Measurements from ENCODE around the gene GAS7. TPM values are rescaled to one million over a fixed set of nuclear protein-coding genes. Genes with fewer than 3 reads are reported as not detected.
"Not testable (repeated sequence)": the region's sequence is repeated elsewhere in the genome, so short reads cannot be mapped to it uniquely, and the experiment has no call there.

GAS7 gene
- polyA plus RNA-seq, 3 donors from 2014 or later, result 8.1 to 31.2 (median 13.7) TPM

- Mint-ChIP-seq H3K27ac (peak overlapping the region in 2 of 6 donors; percentile 2 to 60), H3K4me1 (peaks cover 27 to 62% of the 10 kb centered on the region in 2 donors), H3K9me3 (no peaks in the 10 kb centered on the region), H3K4me3 (no peak overlapping the region), H3K27me3 (ENCODE audit: low read depth in 3 of 3) (peaks cover 0 to 2% (median 0%) of the 10 kb centered on the region in 3 donors), H3K36me3 (peaks cover 0 to 4% (median 0%) of the 10 kb centered on the region in 3 donors)
- no peak for DNase-seq
Measured at GRCh38 chr17:10010752-10011151, 187.7 kb downstream of the GAS7 start.

- no peaks in the 10 kb centered on the region for H3K27me3 Mint-ChIP-seq (ENCODE audit: low read depth in 3 of 3)
- H3K36me3 Mint-ChIP-seq, result peaks cover 0 to 4% (median 0%) of the 10 kb centered on the region in 3 donors
- no peak for DNase-seq
- H3K9me3 Mint-ChIP-seq, result no peaks in the 10 kb centered on the region
- peak overlapping the region in 2 of 6 donors; percentile 14 to 45 for H3K27ac Mint-ChIP-seq
- no peak overlapping the region for H3K4me3 Mint-ChIP-seq
- peaks cover 15 to 55% of the 10 kb centered on the region in 2 donors for H3K4me1 Mint-ChIP-seq
Measured at GRCh38 chr17:10003705-10004104, 194.7 kb downstream of the GAS7 start.

- H3K36me3 Mint-ChIP-seq; H3K9me3 Mint-ChIP-seq; DNase-seq; H3K27me3 Mint-ChIP-seq (ENCODE audit: low read depth in 3 of 3); H3K4me3 Mint-ChIP-seq; H3K27ac Mint-ChIP-seq: not testable (repeated sequence)
- peaks cover 15 to 55% of the 10 kb centered on the region in 2 donors for H3K4me1 Mint-ChIP-seq
Measured at GRCh38 chr17:10002567-10003360, 195.6 kb downstream of the GAS7 start.

GRCh38 chr17:10001306-10001873 lies 197.0 kb downstream of the GAS7 start:
- Mint-ChIP-seq H3K4me3 (no peak overlapping the region), H3K36me3 (peaks cover 0 to 4% (median 0%) of the 10 kb centered on the region in 3 donors), H3K27me3 (ENCODE audit: low read depth in 3 of 3) (peaks cover 0 to 3% (median 0%) of the 10 kb centered on the region in 3 donors), H3K9me3 (no peaks in the 10 kb centered on the region), H3K4me1 (peaks cover 15 to 57% of the 10 kb centered on the region in 2 donors), H3K27ac (no peak overlapping the region)
- no peak for DNase-seq

GRCh38 chr17:9999919-10000695 lies 198.3 kb downstream of the GAS7 start:
- Mint-ChIP-seq H3K36me3 (no peaks in the 10 kb centered on the region), H3K27ac (peak overlapping the region in 3 of 6 donors; percentile 20 to 64 (median 27)), H3K4me3 (no peak overlapping the region), H3K9me3 (no peaks in the 10 kb centered on the region), H3K27me3 (ENCODE audit: low read depth in 3 of 3) (peaks cover 0 to 3% (median 0%) of the 10 kb centered on the region in 3 donors), H3K4me1 (peaks cover 17 to 57% of the 10 kb centered on the region in 2 donors)
- DNase-seq, result no peak

GRCh38 chr17:9998060-9998459 lies 200.3 kb downstream of the GAS7 start:
- peaks cover 0 to 3% (median 0%) of the 10 kb centered on the region in 3 donors for H3K27me3 Mint-ChIP-seq (ENCODE audit: low read depth in 3 of 3)
- H3K36me3 Mint-ChIP-seq, result no peaks in the 10 kb centered on the region
- no peak overlapping the region for H3K27ac Mint-ChIP-seq

GRCh38 chr17:9994761-9995160 lies 203.6 kb downstream of the GAS7 start:
- Mint-ChIP-seq H3K36me3 (peaks cover 0 to 7% (median 5%) of the 10 kb centered on the region in 3 donors), H3K27ac (no peak overlapping the region), H3K4me1 (peaks cover 9 to 50% of the 10 kb centered on the region in 2 donors), H3K4me3 (no peak overlapping the region), H3K9me3 (no peaks in the 10 kb centered on the region), H3K27me3 (ENCODE audit: low read depth in 3 of 3) (peaks cover 0 to 3% (median 0%) of the 10 kb centered on the region in 3 donors)
- no peak for DNase-seq

More at GRCh38 chr17:9998060-9998459, 200.3 kb downstream of the GAS7 start:
- Mint-ChIP-seq H3K9me3 (no peaks in the 10 kb centered on the region), H3K4me3 (no peak overlapping the region), H3K4me1 (peaks cover 14 to 47% of the 10 kb centered on the region in 2 donors)
- DNase-seq, result no peak

GRCh38 chr17:9991796-9992195 lies 206.6 kb downstream of the GAS7 start:
- H3K4me3 Mint-ChIP-seq, result no peak overlapping the region
- peaks cover 0 to 3% (median 0%) of the 10 kb centered on the region in 3 donors for H3K27me3 Mint-ChIP-seq (ENCODE audit: low read depth in 3 of 3)
- peaks cover 0 to 3% (median 0%) of the 10 kb centered on the region in 6 donors for H3K9me3 Mint-ChIP-seq
- DNase-seq, result no peak
- peaks cover 21 to 56% of the 10 kb centered on the region in 2 donors for H3K4me1 Mint-ChIP-seq
- peaks cover 8 to 16% (median 11%) of the 10 kb centered on the region in 3 donors for H3K36me3 Mint-ChIP-seq
- no peak overlapping the region for H3K27ac Mint-ChIP-seq

- no peak for DNase-seq
- H3K27ac Mint-ChIP-seq, result no peak overlapping the region
- peaks cover 8 to 16% (median 11%) of the 10 kb centered on the region in 3 donors for H3K36me3 Mint-ChIP-seq
- H3K9me3 Mint-ChIP-seq, result peaks cover 0 to 3% (median 0%) of the 10 kb centered on the region in 6 donors
- H3K27me3 Mint-ChIP-seq (ENCODE audit: low read depth in 3 of 3), result peaks cover 0 to 4% (median 0%) of the 10 kb centered on the region in 3 donors
- no peak overlapping the region for H3K4me3 Mint-ChIP-seq
- H3K4me1 Mint-ChIP-seq, result peaks cover 25 to 61% of the 10 kb centered on the region in 2 donors
Measured at GRCh38 chr17:9991351-9991750, 207.1 kb downstream of the GAS7 start.

- Mint-ChIP-seq H3K27ac (peak overlapping the region in 5 of 6 donors; percentile 20 to 84 (median 70)), H3K4me1 (peaks cover 38 to 75% of the 10 kb centered on the region in 2 donors), H3K4me3 (peak overlapping the region in 2 of 5 donors; percentile 41 to 51), H3K27me3 (ENCODE audit: low read depth in 3 of 3) (peaks cover 0 to 8% (median 0%) of the 10 kb centered on the region in 3 donors), H3K9me3 (peaks cover 0 to 3% (median 0%) of the 10 kb centered on the region in 6 donors), H3K36me3 (peaks cover 8 to 16% (median 11%) of the 10 kb centered on the region in 3 donors)
- peak; percentile 36 to 55 (median 51) for DNase-seq
Measured at GRCh38 chr17:9987779-9988585, 210.4 kb downstream of the GAS7 start.

GRCh38 chr17:9986754-9987382 lies 211.5 kb downstream of the GAS7 start:
- peaks cover 6 to 13% (median 8%) of the 10 kb centered on the region in 3 donors for H3K36me3 Mint-ChIP-seq
- peak overlapping the region in 1 of 5 donors; percentile 21 for H3K4me3 Mint-ChIP-seq
- H3K27me3 Mint-ChIP-seq (ENCODE audit: low read depth in 3 of 3), result peaks cover 0 to 8% (median 0%) of the 10 kb centered on the region in 3 donors
- no peak for DNase-seq
- peaks cover 0 to 3% (median 0%) of the 10 kb centered on the region in 6 donors for H3K9me3 Mint-ChIP-seq
- peaks cover 48 to 80% of the 10 kb centered on the region in 2 donors for H3K4me1 Mint-ChIP-seq
- peak overlapping the region in 3 of 6 donors; percentile 9 to 70 (median 40) for H3K27ac Mint-ChIP-seq

- peaks cover 10 to 13% (median 12%) of the 10 kb centered on the region in 3 donors for H3K36me3 Mint-ChIP-seq
- peaks cover 59 to 84% of the 10 kb centered on the region in 2 donors for H3K4me1 Mint-ChIP-seq
- H3K9me3 Mint-ChIP-seq, result peaks cover 0 to 3% (median 0%) of the 10 kb centered on the region in 6 donors
- H3K27me3 Mint-ChIP-seq (ENCODE audit: low read depth in 3 of 3), result peaks cover 0 to 8% (median 0%) of the 10 kb centered on the region in 3 donors
- peak overlapping the region in 4 of 6 donors; percentile 22 to 77 (median 32) for H3K27ac Mint-ChIP-seq
- DNase-seq, result no peak
- H3K4me3 Mint-ChIP-seq, result peak overlapping the region in 1 of 5 donors; percentile 14
Measured at GRCh38 chr17:9985646-9986045, 212.8 kb downstream of the GAS7 start.

All from immature natural killer cell (primary cell).